Hepatocyte (in vitro differentiated cells): ENCODE data around the gene ZNF407. TPM values are rescaled to one million over a fixed set of nuclear protein-coding genes. Genes with fewer than 3 reads are reported as not detected.

Source experiments
- DNase-seq: peaks from one replicate; pipeline ENCODE4 v3.0.0-alpha.2; 2016; ENCODE audit warnings: low spot score
- H2AFZ ChIP-seq: fragments of 200-600 bp; sonication (generic); 2 replicates; pipeline ENCODE4 v1.6.0; 2016; ENCODE audit warnings: antibody characterized with exemption, mild to moderate bottlenecking
- H3K27ac ChIP-seq: fragments of 200-600 bp; sonication (generic); 2 replicates; pipeline ENCODE4 v1.5.1; 2016; ENCODE audit warnings: mild to moderate bottlenecking
- H3K27me3 ChIP-seq: fragments of 200-600 bp; sonication (generic); 2 replicates; pipeline ENCODE4 v1.6.1; 2016
- H3K36me3 ChIP-seq: fragments of 200-600 bp; sonication (generic); replicated peaks from 2 replicates; pipeline ENCODE4 v1.5.1; 2016; ENCODE audit warnings: low read depth; ENCODE audit not compliant: insufficient read depth
- H3K4me1 ChIP-seq: fragments of 200-600 bp; sonication (generic); 2 replicates; pipeline ENCODE4 v1.5.1; 2016; ENCODE audit warnings: mild to moderate bottlenecking, moderate library complexity; ENCODE audit not compliant: insufficient read depth
- H3K4me2 ChIP-seq: fragments of 200-600 bp; sonication (generic); 2 replicates; pipeline ENCODE4 v1.6.0; 2016
- H3K4me3 ChIP-seq: fragments of 200-600 bp; sonication (generic); 2 replicates; pipeline ENCODE4 v1.5.1; 2016; ENCODE audit warnings: mild to moderate bottlenecking
- H3K79me2 ChIP-seq: fragments of 200-600 bp; sonication (generic); 2 replicates; pipeline ENCODE4 v1.6.0; 2017; ENCODE audit warnings: mild to moderate bottlenecking
- H3K9me2 ChIP-seq: fragments of 200-600 bp; sonication (generic); replicated peaks from 2 replicates; pipeline ENCODE4 v1.6.0; 2017; ENCODE audit warnings: mild to moderate bottlenecking; ENCODE audit not compliant: insufficient read depth
- H3K9me3 ChIP-seq: fragments of 200-600 bp; sonication (generic); 2 replicates; pipeline ENCODE4 v1.5.1; 2016; ENCODE audit warnings: low read depth, mild to moderate bottlenecking
- H4K20me1 ChIP-seq: fragments of 200-600 bp; sonication (generic); 2 replicates; pipeline ENCODE4 v1.6.0; 2016; ENCODE audit warnings: mild to moderate bottlenecking; ENCODE audit not compliant: insufficient read depth, poor library complexity, severe bottlenecking
- CTCF ChIP-seq: fragments of 200-600 bp; sonication (generic); IDR thresholded peaks from 2 replicates; pipeline ENCODE4 v1.5.1; 2016; ENCODE audit warnings: antibody characterized with exemption, mild to moderate bottlenecking; ENCODE audit not compliant: poor library complexity
- EZH2 ChIP-seq: fragments of 200-600 bp; sonication (generic); IDR thresholded peaks from 2 replicates; pipeline ENCODE4 v1.6.1; 2016; ENCODE audit warnings: antibody characterized with exemption, mild to moderate bottlenecking, borderline replicate concordance
- EZH2phosphoT487 ChIP-seq: fragments of 200-600 bp; sonication (generic); IDR thresholded peaks from one replicate; pipeline ENCODE4 v1.6.1; 2018; ENCODE audit warnings: antibody characterized with exemption, mild to moderate bottlenecking, low read depth, moderate library complexity; ENCODE audit not compliant: unreplicated experiment, severe bottlenecking
- WGBS: methylation state at CpG from one replicate; pipeline ENCODE4 v1.1.6; 2016; ENCODE audit warnings: low lambda C conversion rate; ENCODE audit errors: missing lambda C conversion rate; 5-methylcytosine and 5-hydroxymethylcytosine counted together
- polyA plus RNA-seq: library from polyadenylated mRNA; unstranded; fragments of >200 nt; fragmentation: Nextera tagmentation; extraction: Ambion mirVana; gene quantifications from 2 replicates; pipeline ENCODE4 v1.2.1, GENCODE V29; 2016
- total RNA-seq: library from RNA; depleted of rRNA; stranded (reverse); fragments of >200 nt; gene quantifications from 2 replicates; pipeline ENCODE4 v1.2.3, GENCODE V29; 2014

ZNF407 gene
- total and polyA plus RNA-seq, 2 experiments from 2014 or later, result 3.2 to 12.4 TPM

- no peaks in the 10 kb centered on the region for H3K9me3 ChIP-seq
- no peaks in the 10 kb centered on the region for H4K20me1 ChIP-seq
- H2AFZ ChIP-seq, result no peak overlapping the region
- H3K4me3 ChIP-seq, result no peak overlapping the region
- no peak overlapping the region for H3K27ac ChIP-seq
- no peaks in the 10 kb centered on the region for H3K27me3 ChIP-seq
- no peak for DNase-seq
- TF ChIP-seq EZH2phosphoT487, result no peak
- TF ChIP-seq EZH2, result no peak
- no peak for TF ChIP-seq CTCF
- no peaks in the 10 kb centered on the region for H3K79me2 ChIP-seq
- peaks cover 4% of the 10 kb centered on the region for H3K4me1 ChIP-seq
- H3K36me3 ChIP-seq, result no peaks in the 10 kb centered on the region
- WGBS, result 61% methylated on average over 5 of the region's 5 CpGs
- no peak overlapping the region for H3K4me2 ChIP-seq
- H3K9me2 ChIP-seq, result no peaks in the 10 kb centered on the region
Observed at GRCh38 chr18:74577019-74577418, 20.7 kb upstream of the ZNF407 start.

GRCh38 chr18:74579496-74580065 is 18.1 kb upstream of the ZNF407 start:
- Histone ChIP-seq H3K9me3 (no peaks in the 10 kb centered on the region), H3K4me3 (no peak overlapping the region), H3K36me3 (no peaks in the 10 kb centered on the region), H4K20me1 (no peaks in the 10 kb centered on the region), H3K27me3 (no peaks in the 10 kb centered on the region), H3K79me2 (no peaks in the 10 kb centered on the region), H3K27ac (no peak overlapping the region), H3K9me2 (no peaks in the 10 kb centered on the region), H2AFZ (no peak overlapping the region), H3K4me2 (no peak overlapping the region), H3K4me1 (no peaks in the 10 kb centered on the region)
- WGBS, result 52% methylated on average over 8 of the region's 8 CpGs
- DNase-seq, result no peak
- TF ChIP-seq EZH2phosphoT487 (no peak), EZH2 (no peak), CTCF (no peak)

- no peaks in the 10 kb centered on the region for H3K27me3 ChIP-seq
- H3K36me3 ChIP-seq, result no peaks in the 10 kb centered on the region
- no peaks in the 10 kb centered on the region for H3K9me2 ChIP-seq
- WGBS, result 77% methylated on average over 6 of the region's 6 CpGs
- no peak overlapping the region for H2AFZ ChIP-seq
- H3K4me2 ChIP-seq, result no peak overlapping the region
- TF ChIP-seq CTCF (no peak), EZH2phosphoT487 (no peak), EZH2 (no peak)
- DNase-seq, result no peak
- H3K4me1 ChIP-seq, result no peaks in the 10 kb centered on the region
- no peak overlapping the region for H3K27ac ChIP-seq
- H3K79me2 ChIP-seq, result no peaks in the 10 kb centered on the region
- H3K9me3 ChIP-seq, result no peaks in the 10 kb centered on the region
- H4K20me1 ChIP-seq, result no peaks in the 10 kb centered on the region
- no peak overlapping the region for H3K4me3 ChIP-seq
Observed at GRCh38 chr18:74582642-74583041, 15.0 kb upstream of the ZNF407 start.
